Parathyroid adenoma (tissue), 2 donors: ENCODE data around the gene ADAMTS8.

Source experiments
- H2AFZ ChIP-seq: fragments of 300-600 bp; sonication (generic); one replicate; pipeline ENCODE4 v1.7.0; 2017; ENCODE audit warnings: antibody characterized with exemption, mild to moderate bottlenecking
- H3K27ac ChIP-seq: fragments of 300-600 bp; sonication (generic); one replicate; pipeline ENCODE4 v1.7.0; 2017
- H3K27me3 ChIP-seq: fragments of 300-600 bp; sonication (generic); one replicate; pipeline ENCODE4 v1.7.0; 2017; ENCODE audit warnings: low read length; ENCODE audit not compliant: control insufficient read depth, insufficient read depth
- H3K36me3 ChIP-seq: fragments of 300-600 bp; sonication (generic); one replicate; pipeline ENCODE4 v1.7.0; 2017; ENCODE audit warnings: low read length; ENCODE audit not compliant: control insufficient read depth, insufficient read depth
- H3K4me1 ChIP-seq: fragments of 300-600 bp; sonication (generic); one replicate; pipeline ENCODE4 v1.7.0; 2017; ENCODE audit warnings: control low read depth
- H3K4me2 ChIP-seq: fragments of 300-600 bp; sonication (generic); one replicate; pipeline ENCODE4 v1.7.0; 2017; ENCODE audit warnings: low read length
- H3K4me3 ChIP-seq: fragments of 300-600 bp; sonication (generic); one replicate; pipeline ENCODE4 v1.7.0; 2017; ENCODE audit warnings: low read depth, low read length
- H3K79me2 ChIP-seq: fragments of 300-600 bp; sonication (generic); one replicate; pipeline ENCODE4 v1.7.0; 2017; ENCODE audit warnings: control low read depth
- H3K9ac ChIP-seq: fragments of 300-600 bp; sonication (generic); one replicate; pipeline ENCODE4 v1.7.0; 2017; ENCODE audit warnings: mild to moderate bottlenecking
- H3K9me3 ChIP-seq: fragments of 300-600 bp; sonication (generic); one replicate; pipeline ENCODE4 v1.7.0; 2017; ENCODE audit warnings: low read length; ENCODE audit not compliant: control insufficient read depth
- CTCF ChIP-seq: fragments of 300-600 bp; sonication (generic); IDR thresholded peaks from one replicate; pipeline ENCODE4 v1.7.0; 2017; ENCODE audit warnings: antibody characterized with exemption, mild to moderate bottlenecking
- donor health status: primary hyperparathyroidism.

The ADAMTS8 gene

DNA sequence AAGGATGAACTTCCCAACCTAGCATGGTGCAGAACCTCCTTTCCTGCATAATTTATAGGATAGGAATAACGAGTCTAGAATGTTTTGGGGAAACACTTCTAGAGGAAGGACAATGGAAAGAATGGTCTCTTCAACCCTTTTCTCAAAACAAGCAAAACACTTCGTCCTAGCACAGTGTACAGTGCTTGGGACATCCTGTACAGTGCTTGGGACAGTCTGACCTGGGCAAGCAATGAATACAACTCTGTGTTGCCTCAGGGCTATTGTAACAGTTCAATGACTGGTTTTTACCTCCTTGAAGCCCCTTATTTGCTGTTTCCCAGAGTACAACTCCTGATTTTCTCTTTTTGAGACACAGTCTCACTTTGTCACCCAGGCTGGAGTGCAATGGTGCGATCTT, 1.6 kb upstream of the ADAMTS8 start:
- H3K79me2 ChIP-seq: no peaks in the 10 kb centered on the region
- no peak for TF ChIP-seq CTCF

GRCh38 chr11:130429120-130429681, 792 bp upstream of the ADAMTS8 start:
- Histone ChIP-seq H3K4me1 (no peaks in the 10 kb centered on the region), H2AFZ (no peak overlapping the region), H3K27ac (no peak overlapping the region), H3K9ac (no peak overlapping the region), H3K4me2 (no peak overlapping the region), H3K36me3 (no peaks in the 10 kb centered on the region), H3K4me3 (no peak overlapping the region), H3K27me3 (no peaks in the 10 kb centered on the region), H3K79me2 (no peaks in the 10 kb centered on the region), H3K9me3 (no peaks in the 10 kb centered on the region)
- no peak for TF ChIP-seq CTCF

More for the DNA sequence above, 1.6 kb upstream of the ADAMTS8 start:
- Histone ChIP-seq H3K36me3 (no peaks in the 10 kb centered on the region), H2AFZ (no peak overlapping the region), H3K4me1 (no peaks in the 10 kb centered on the region), H3K27me3 (no peaks in the 10 kb centered on the region), H3K27ac (no peak overlapping the region), H3K4me3 (no peak overlapping the region), H3K9me3 (no peaks in the 10 kb centered on the region), H3K9ac (no peak overlapping the region), H3K4me2 (no peak overlapping the region)

GRCh38 chr11:130427581-130428315, 661 bp downstream of the ADAMTS8 start:
- no peaks in the 10 kb centered on the region for H3K27me3 ChIP-seq
- H3K4me3 ChIP-seq: no peak overlapping the region
- H3K27ac ChIP-seq: no peak overlapping the region
- H3K9me3 ChIP-seq: no peaks in the 10 kb centered on the region
- no peaks in the 10 kb centered on the region for H3K36me3 ChIP-seq
- no peak overlapping the region for H2AFZ ChIP-seq
- H3K9ac ChIP-seq: no peak overlapping the region
- no peaks in the 10 kb centered on the region for H3K4me1 ChIP-seq
- H3K79me2 ChIP-seq: no peaks in the 10 kb centered on the region
- TF ChIP-seq CTCF: no peak
- no peak overlapping the region for H3K4me2 ChIP-seq

DNA sequence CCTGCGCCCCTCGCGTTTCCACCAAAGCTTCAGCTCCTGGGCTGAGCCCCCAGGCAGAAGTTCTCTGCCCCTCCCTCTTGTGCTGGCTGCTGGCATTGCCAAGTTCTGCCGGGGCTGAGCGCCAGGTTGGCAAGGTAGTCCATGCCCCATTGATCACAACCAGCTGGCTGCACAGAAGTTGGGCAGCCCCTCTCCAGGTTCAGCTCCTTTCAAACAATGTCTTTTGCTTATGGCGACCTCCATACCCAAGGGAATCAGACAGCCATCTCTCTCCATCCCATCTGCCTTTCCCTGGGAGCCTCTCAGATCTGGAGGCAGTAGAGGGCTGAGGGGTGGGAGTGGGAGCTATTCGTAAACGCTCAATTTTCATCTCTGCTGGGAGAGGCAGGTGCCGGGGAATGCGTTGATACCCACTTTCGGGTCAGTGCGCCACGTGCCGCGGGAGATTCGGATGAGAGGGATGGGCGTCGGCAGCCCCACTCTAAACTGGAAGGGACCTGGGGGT, 1.5 kb downstream of the ADAMTS8 start:
- no peak overlapping the region for H3K4me2 ChIP-seq
- no peaks in the 10 kb centered on the region for H3K79me2 ChIP-seq
- H3K9ac ChIP-seq: no peak overlapping the region
- no peaks in the 10 kb centered on the region for H3K36me3 ChIP-seq
- H3K27me3 ChIP-seq: no peaks in the 10 kb centered on the region
- no peak overlapping the region for H2AFZ ChIP-seq
- H3K27ac ChIP-seq: no peak overlapping the region
- H3K4me1 ChIP-seq: no peaks in the 10 kb centered on the region
- H3K9me3 ChIP-seq: no peaks in the 10 kb centered on the region
- no peak overlapping the region for H3K4me3 ChIP-seq
- TF ChIP-seq CTCF: no peak
